ENCODE data around the gene EXD1.

DNA sequence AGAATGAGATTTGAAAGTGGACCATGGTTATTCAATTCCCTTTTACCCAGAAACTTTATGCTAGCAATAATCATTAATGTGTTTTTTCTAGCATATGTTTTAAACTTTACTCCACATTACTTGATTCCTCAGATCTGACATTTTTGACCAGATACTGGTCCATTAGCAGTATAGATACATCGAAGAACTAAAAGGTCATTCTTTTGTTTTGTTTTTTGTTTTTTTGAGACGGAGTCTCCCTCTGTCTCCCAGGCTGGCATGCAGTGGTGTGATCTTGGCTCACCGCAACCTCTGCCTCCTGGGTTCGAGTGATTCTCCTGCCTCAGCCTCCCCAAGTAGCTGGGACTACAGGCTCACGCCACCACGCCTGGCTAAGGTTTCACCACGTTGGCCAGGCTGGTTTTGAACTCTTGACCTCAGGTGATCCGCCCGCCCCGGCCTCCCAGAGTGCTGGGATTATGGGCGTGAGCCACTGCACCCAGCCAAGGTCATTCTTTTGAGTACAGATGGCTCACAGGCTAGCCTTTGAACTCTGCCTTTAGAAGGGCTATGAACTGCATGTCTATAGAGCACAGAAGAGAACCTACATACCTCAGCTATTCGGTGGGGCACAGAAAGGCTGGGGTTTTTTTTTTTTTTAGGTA is 29.1 kb upstream of the EXD1 start:
- TF ChIP-seq POLR2AphosphoS5 (IDR thresholded peaks at IDR 0.05; ENCODE audit: low read depth, low read length) (no peak), REST (IDR thresholded peaks at IDR 0.05; ENCODE audit: insufficient read depth in 1 of 2, low read depth in 2 of 2, low read length in 2 of 2) (no peak), SIN3A (IDR thresholded peaks at IDR 0.05; ENCODE audit: borderline replicate concordance, insufficient read depth, low read length) (no peak), TAF1 (IDR thresholded peaks at IDR 0.05; ENCODE audit: borderline replicate concordance, insufficient read depth, low read length) (no peak), FOXP2 (optimal IDR thresholded peaks at IDR 0.05; ENCODE audit: borderline replicate concordance, extremely low read depth, extremely low read length, insufficient read depth) (no peak)
